ENCODE results near the gene KIAA1549. TPM values are rescaled to one million over a fixed set of nuclear protein-coding genes. Genes with fewer than 3 reads are reported as not detected.
"Not testable (repeated sequence)": the region's sequence is repeated elsewhere in the genome, so short reads cannot be mapped to it uniquely, and the experiment has no call there.

The KIAA1549 gene
- total RNA-seq, 1 donor from 2014 or later, result 6.3 TPM

DNA sequence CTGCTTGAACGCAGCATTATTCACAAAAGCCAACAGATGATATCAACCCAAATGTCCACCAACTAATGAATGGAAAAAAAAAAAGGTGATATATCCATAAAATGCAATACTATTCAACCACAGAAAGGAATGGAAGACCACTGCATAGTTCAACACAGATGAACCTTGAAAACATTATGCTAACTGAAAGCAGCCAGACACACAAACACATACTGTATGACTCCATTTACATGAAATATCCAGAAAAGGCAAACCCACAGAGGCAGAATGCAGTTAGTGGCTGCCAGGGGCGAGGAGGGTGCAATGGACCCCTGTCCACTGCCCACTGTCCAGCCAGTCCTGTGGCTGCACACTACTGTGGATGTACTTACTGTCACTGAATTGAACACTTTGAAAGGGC is 36.6 kb downstream of the KIAA1549 start:
- DNase-seq (ENCODE audit: low spot score), result no peak

DNA sequence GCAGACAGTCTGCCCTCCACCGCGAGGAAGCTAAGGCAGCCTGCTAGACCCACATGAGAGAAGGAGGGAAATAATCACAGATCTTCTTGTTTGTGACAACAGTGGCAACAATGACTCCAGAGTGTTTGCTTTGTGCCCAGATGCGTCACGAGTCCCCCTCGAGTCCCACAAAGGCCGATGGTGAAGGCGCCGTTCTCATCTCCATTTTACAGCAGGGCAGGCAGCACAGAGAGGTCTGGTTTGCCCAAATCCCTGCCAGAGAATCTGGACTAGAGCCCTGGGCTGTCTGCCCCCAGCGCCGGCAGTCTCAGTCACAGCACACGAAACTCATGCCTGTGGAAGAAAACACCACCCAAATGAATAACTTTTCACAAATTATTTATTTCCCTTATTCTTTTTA is 38.1 kb downstream of the KIAA1549 start:
- DNase-seq (ENCODE audit: low spot score), result no peak

DNA sequence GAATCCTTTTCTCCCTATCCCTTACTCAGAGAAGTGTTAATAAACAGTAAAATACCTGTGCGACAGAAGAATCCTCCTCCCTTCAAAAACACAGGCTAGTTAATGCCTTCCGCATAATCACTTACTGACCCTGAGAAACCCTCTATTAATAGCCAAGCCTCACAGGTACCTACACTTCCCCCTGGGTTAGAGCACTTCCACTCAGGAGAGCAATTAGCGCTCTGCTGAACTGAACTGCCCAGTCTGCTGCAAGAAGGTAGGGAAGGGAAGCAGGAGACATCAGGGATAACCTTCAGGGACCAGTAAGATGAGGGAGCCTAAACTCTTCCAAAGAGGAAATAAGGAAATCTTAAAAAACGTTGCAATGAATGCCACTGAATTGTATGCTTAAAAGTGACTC is 39.6 kb downstream of the KIAA1549 start:
- no peak for DNase-seq (ENCODE audit: low spot score)

DNA sequence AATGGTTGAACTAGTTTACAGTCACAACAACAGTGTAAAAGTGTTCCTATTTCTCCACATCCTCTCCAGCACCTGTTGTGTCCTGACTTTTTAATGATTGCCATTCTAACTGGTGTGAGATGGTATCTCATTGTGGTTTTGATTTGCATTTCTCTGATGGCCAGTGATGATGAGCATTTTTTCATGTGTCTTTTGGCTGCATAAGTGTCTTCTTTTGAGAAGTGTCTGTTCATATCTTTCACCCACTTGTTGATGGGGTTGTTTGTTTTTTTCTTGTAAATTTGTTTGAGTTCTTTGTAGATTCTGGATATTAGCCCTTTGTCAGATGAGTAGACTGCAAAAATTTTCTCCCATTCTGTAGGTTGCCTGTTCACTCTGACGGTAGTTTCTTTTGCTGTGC is 40.6 kb downstream of the KIAA1549 start:
- DNase-seq (ENCODE audit: low spot score), result not testable (repeated sequence)

DNA sequence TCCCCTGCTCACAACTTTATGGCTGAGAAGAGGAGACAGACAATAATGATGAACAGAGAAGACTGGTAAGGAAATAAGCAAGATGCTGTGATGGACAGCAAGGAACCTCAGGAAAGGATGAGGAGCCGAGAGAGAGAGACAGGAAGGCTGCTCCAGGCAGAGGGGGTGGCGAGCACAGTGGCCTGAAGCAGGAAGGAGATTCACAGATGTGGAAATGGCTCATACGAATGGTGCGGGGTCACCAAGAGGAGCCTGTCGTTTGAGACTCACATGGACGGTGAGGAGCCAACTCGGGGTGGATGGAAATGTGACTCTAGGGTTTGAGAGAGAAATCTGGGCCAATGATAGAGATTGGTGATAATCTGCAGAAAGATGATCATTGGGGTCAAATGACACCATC is 43.7 kb downstream of the KIAA1549 start:
- DNase-seq (ENCODE audit: low spot score), result no peak

DNA sequence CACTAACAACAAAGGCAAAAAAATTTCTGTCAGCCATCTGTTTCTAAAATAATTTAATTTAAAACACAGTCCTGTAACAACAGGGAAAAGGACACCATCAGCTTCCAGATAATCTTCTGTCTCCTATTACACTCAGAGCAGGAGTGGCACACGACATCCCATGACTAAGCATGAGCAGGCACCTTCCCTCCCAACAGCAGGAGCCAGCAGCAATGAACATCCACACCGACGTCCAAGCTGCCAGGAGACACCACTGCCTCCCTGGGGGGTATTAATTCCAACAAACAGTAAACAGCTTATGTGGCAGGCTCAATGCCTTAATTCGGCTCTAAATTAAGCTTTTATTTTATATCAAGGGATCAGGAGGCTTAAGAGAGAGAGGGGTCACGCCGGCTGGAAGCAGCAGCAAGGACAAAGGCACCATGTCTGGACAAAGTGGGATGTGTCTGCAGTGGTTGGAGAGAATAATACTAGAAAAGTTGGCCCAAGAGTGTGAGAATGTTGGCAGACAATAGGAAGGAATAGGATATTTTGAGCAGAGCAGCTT is 45.7 kb downstream of the KIAA1549 start:
- DNase-seq (ENCODE audit: low spot score), result no peak

DNA sequence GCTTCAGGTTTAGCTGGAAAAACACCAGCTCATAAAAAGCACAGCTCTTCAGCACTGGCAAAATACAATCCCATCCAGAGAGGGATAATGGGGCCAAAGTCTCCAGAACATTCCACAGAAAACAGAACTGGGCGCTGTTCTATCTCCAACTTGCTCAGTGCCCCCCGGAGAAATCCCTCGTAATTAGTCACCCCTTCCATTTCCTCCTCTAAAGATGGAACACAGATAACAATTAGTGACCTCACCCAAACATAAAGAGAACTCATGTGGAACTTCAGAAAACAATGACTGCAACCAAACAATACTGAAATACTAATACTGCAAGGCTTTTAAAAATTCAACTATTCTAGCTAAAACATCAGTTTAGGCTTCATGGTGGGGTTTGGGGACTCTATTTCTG is 46.3 kb downstream of the KIAA1549 start:
- DNase-seq (ENCODE audit: low spot score), result no peak

DNA sequence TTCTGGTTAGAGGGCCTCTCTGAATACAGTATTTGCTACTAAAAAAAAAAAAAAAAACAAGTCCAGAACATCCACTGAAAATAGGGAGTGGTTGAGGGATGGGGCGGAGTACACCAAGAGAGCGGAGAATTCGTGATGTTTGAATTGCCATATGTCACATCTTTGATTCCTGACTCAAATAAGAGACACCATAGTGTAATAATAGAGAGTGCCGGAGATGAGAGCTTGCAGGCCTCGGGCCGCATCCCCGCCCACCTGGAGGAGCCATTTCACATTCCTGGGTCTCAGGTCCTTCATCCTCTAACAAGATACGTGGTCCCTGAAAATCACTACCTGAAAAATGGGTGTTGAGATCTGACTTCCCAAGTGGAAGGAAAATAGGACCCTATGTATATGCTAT is 46.8 kb downstream of the KIAA1549 start:
- no peak for DNase-seq (ENCODE audit: low spot score)

DNA sequence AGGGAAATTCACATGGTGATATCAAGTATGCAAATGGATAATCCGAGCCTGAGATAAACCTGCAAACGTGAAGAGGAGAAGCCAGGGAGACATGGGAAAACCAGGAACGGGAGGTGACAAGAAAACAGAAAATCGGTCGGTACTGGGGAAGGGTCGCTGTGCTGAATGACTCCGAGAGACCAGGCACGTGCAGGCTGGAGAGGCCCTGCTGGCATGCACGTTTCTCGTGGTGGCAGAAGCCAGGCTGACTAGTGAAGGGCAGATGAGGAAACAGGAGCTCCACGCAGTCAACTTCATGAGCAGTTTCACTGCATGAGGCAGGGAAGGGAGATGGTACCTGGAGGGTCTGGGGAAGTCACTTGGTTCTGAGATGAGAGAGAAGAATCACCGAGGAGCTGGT is 48.3 kb downstream of the KIAA1549 start:
- DNase-seq (ENCODE audit: low spot score), result no peak

DNA sequence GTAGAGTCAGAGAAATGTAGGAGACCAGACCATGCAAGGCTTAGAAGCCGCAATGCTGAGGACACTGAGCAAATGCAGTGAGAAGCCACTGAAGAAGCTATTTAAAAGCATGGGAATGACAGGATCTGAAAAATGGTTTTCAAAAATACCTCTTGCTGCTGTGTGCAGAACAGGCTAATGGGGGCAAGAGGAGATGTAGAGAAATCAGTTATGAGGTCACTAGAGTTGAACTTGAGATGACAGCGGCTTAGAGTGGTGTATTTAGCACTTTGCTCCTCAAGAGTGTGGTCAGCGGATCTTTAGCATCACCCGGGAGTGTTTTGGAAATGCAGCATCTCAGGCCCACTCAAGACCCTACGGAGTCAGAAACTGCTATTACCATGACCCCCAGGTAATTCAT is 48.8 kb downstream of the KIAA1549 start:
- DNase-seq (ENCODE audit: low spot score), result no peak

DNA sequence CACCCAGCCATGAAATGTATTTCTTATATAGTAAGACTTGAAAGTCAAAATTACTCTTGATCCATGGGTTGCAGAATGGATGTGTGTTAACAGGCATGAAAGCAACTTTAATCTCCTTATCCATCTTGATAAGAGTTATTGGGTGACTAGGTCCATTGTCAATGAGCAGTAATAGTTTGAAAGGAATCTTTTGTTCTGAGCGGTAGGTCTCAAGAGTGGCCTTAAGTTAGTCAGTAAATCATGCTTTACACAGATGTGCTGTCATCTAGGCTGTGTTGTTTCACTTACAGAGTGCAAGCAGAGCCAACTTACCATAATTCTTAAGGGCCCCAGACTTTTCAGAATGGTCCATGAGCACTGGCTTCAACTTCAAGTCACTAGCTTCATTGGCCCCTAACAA is 51.2 kb downstream of the KIAA1549 start:
- DNase-seq (ENCODE audit: low spot score), result no peak

DNA sequence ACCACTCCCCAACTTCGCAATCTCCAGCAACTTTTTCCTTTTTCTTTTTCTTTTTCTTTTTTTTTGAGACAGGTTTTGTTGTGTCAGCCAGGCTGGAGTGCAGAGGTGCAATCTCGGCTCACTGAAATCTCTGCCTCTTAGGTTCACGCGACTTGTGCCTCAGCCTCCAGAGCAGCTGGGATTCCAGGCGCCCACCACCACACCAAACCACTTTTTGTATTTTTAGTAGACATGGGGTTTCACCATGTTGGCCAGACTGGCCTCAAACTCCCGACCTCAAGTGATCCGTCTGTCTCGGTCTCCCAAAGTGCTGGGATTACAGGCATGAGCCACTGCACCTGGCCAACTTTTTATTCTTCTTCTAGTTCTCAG is 55.0 kb downstream of the KIAA1549 start:
- DNase-seq (ENCODE audit: low spot score), result no peak

DNA sequence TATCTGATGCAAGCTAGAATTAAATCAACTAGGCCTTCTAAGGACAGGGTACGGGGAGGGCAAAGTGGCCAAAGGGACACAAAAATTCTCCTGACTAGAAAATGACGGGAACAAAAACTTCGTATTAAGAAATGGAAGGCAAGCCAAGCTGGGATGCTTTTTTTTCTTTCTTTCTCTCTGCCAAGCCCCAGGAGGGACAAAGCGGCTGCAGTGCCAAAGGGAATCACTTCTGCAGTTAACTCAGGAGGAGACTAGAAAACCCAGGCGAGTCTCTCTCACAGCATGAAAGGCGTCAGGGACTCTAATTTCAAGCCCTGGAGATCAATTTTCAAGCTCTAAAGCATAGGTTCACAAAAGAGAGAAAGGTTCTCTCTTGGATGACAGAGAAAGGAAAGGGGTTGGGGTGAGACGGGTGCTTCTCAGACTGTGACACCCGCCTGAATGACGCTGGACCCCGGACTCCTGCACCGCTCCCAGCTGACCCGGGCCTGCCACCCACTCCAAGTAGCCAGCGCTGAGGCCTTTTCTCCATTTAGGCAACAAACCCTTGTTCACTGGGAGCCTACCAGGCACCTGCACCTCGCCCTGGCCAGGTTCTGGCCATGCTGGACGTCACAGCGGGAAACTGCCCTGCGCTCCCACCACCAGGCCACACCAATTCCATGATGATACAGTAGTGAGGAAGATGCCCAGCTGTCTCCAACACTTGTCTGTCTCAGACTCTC is 56.5 kb downstream of the KIAA1549 start:
- DNase-seq (ENCODE audit: low spot score), result no peak

DNA sequence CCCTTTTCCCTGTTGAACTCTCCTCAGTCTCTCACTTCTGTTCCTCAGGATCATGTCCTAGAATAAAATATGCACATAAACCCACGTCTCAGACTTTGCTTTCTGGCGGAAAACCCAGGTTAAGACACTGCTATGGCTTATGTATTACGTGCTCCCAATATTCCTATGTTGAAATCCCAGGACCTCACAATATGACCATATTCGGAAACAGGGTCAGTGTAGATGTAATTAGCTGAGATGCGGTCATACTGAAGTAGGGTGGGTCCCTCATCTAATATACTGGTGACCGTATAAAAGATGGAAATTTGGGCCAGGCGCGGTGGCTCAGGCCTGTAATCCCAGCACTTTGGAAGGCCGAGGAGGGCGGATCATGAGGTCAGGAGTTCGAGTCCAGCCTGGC is 59.9 kb downstream of the KIAA1549 start:
- no peak for DNase-seq (ENCODE audit: low spot score)

DNA sequence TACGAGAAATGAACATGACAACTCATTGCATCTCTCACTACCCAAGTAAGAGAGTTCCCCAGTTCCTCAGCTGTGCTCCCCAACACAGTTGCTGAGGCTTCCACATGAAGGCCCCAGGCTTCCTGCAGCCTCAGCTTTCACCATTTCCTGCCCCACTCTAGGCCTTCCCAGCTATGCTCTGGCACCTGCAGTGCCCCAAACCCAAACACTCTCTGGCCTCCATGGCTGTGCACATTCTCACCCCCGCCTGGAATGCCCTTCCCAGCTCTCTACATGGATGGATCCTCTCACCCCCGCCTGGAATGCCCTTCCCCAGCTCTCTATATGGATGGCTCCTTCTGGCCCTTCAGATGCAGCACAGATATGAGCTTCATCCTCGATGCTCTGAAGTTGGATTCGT is 61.3 kb downstream of the KIAA1549 start:
- no peak for DNase-seq (ENCODE audit: low spot score)

DNA sequence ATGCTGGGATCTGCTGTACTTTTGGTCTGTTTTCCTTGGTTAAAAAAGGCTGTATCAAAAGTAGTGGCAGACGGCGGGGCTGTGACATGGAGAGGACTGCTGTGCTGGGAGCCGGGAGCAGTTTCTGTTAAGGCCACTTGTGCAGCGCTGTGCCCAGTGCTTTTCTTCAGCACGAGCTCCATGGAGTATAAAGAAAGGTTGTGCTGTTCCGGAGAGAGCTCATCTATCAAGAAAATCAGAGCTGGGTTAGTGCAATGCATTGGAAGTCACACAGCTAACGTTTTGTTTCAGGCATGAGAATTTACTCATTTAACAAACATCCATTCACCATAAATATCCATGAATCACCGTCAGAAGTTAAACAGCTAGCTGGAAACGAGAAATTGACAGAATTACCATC is 62.0 kb downstream of the KIAA1549 start:
- DNase-seq (ENCODE audit: low spot score), result no peak

DNA sequence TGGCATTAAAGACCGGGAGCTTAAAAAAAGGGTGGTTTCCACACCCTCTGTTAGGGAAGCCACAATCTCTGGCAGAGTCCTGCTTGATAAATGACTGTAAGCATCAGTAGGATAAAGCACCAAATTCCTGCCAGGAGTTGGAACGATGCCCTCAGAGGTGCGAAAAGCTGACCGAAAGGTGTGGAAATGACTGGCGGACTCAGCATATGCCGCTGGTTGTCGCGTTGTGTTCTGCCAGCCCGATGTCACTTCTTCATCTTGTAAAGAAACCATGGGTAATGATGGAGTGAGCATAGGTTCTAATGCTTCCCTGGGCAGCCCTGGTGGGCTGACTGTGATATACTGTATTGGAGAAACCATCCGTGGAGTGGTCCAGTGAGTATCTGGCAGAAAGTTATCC is 62.4 kb downstream of the KIAA1549 start:
- DNase-seq (ENCODE audit: low spot score), result no peak

DNA sequence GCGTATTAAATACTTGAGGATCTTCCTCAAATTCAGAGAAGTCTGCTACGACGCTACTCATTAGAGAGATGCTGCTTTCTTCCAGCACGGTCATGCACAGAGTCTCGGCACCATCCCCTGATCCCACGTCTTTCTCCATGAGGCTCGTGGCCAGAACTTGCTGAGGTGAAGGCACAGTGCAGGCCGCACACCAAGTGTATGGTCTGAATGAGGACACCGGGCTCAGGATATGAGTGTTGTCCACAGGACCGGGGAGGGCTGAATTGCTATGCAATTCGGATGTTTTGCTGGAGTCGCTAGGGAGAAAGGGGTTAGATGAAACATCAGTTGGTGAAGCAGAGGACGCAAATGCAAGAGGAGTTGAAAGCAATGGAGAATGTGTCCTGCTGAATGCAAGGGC is 63.0 kb downstream of the KIAA1549 start:
- no peak for DNase-seq (ENCODE audit: low spot score)

DNA sequence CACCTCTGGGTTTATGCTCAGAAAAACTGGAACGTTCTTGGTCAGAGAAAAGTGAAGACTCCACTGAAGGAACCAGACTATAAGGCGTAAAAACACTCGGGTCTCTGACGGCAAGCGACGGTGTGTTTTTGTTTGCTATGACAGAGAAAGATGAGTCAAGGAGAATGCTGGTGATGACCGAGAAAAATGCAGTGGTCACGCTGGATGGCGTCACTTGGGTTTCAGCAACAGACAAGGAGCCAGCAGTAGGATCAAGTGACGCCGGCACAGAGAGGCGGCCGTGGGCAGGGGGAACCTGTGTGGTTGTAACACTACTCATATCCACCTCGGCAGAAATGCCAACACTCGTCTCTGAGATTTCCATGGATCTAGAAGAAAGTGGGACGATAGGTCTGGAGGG is 63.4 kb downstream of the KIAA1549 start:
- DNase-seq (ENCODE audit: low spot score), result no peak

DNA sequence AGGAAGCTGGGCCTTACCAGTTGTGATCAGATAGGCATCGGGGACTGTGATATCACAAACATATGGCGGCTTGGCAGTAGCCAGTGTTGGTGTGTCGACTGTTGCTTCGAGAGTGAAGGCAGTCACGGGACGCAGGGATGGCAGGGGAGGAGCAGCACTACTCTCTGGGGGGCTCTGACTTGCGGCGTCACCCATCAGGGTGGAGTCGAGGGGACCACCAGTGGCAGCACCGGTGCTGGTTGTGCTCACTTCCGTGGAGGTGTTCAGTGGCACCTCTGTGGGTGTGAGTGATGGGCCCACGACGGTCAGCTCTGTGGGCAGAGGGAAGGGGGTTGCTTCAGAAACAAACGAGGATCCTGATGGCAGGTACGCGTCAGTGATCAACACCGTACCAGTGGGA is 64.5 kb downstream of the KIAA1549 start:
- DNase-seq (ENCODE audit: low spot score), result no peak

DNA sequence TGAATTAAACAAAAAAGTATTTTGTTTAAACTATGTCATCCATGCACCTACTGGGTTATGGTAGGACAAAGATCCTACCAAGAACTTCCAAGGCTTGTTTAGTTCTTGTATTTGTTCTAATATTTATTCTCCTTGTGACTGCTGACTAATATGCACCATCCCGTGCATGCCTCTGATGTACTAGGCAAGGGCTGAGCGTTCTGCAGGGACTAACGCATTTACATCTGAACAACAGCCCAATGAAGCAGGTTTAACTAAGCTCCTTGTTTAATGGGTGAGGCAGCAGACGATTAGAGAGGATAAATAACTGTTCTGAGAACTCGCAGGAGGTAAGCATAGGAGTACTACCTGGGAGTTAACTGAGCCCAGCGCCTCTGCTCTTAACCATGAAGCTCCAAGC is 64.9 kb downstream of the KIAA1549 start:
- DNase-seq (ENCODE audit: low spot score), result no peak

DNA sequence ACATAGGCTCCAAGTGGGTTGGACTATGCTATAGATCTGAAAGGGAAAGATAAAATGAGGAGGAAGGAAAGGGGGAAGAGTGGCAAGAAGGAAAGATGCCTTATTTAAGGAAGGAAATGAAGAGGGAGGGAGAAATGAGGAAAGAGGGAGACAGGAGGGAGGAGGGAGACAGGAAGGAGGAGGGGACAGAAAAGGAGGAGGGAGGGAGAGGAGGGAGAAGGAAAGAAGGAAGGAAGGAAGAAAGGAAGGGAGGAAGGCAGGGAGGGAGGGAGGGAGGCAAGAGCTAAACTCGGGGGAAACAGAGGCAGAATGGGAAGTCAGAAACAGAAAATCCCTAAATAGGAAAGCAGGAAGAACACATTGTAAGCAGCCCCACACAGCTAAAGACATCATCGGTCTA is 67.4 kb downstream of the KIAA1549 start:
- no peak for DNase-seq (ENCODE audit: low spot score)

DNA sequence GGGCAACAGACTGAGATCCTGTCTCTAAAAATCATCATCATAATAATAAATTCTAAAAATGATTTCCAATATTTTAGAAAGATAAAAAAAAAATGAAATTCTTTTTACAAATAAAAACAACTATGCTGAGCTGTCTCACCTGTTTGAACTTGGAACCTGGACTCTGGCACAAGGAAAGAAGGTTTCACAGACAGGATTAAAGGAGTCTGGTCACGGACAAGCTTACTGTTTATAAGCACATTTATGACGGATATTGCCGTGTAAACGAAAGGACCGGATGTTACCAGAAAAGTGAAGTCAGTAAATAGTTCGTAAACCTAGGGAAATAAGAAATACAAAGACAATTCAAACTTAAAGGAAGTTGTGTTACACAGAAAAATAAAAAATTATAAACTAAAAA is 70.2 kb downstream of the KIAA1549 start:
- no peak for DNase-seq (ENCODE audit: low spot score)

DNA sequence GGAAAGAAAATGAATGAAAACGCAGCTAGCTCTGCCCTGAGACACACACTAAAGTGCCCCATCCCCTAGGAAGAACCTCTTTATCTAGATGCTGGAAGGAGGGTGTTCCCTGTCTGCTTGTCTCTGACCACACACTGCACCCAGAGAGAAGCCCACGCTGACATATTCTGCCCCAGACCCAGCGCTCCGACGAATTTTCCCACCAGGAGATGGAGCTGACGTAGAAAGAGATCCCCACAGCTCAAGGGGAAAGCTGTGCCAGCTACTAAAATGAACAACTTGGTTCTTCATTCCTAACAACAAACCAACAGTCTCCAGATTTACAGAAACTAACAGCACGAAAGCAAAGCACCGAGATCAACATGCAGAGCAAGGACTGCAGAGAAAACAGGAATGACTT is 73.3 kb downstream of the KIAA1549 start:
- DNase-seq (ENCODE audit: low spot score), result no peak

Measured in ureter (tissue), 1 donor.